Transverse colon (tissue), 3 donors: ENCODE results near the gene SH3RF3.

Source experiments
- POLR2A ChIP-seq: fragments of 450-650 bp; IDR thresholded peaks from one replicate; pipeline ENCODE4 v1.6.1; 2016; ENCODE audit warnings: antibody characterized with exemption, mild to moderate bottlenecking, moderate library complexity
- TF ChIP-seq, protein P1 (sequence below), 5 experiments: fragments of 200-600 bp in 3 of 5; fragments of 450-650 bp in 2 of 5; sonication (generic) in 3 of 5; IDR thresholded peaks; 1 replicate in 2 of 5; 2 replicates in 3 of 5; pipeline ENCODE4 v1.5.1; 2016 to 2017; ENCODE audit warnings: antibody characterized with exemption in 5 of 5, inconsistent platforms in 3 of 5, mild to moderate bottlenecking in 2 of 5, moderate library complexity in 1 of 5

DNA sequence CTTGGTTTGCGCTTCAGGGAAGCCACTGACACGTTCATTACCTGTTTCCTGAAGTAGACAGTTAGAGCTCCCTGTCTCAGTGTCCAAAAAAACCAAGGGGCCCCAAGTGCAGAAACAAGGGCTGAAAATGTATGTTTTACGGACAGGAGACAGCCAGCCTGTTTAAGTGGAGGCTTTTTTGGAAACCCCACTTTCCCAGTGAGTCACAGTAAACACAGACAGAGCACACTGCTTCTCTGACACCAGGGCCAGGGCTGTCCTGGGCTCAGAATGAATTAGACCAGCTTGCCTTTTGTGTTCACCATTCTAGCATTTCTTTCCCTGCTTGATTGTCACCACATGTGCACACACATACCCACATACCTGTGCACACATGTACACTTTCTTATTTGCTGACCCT lies 128.6 kb downstream of the SH3RF3 start:
- TF ChIP-seq, protein P1, sequence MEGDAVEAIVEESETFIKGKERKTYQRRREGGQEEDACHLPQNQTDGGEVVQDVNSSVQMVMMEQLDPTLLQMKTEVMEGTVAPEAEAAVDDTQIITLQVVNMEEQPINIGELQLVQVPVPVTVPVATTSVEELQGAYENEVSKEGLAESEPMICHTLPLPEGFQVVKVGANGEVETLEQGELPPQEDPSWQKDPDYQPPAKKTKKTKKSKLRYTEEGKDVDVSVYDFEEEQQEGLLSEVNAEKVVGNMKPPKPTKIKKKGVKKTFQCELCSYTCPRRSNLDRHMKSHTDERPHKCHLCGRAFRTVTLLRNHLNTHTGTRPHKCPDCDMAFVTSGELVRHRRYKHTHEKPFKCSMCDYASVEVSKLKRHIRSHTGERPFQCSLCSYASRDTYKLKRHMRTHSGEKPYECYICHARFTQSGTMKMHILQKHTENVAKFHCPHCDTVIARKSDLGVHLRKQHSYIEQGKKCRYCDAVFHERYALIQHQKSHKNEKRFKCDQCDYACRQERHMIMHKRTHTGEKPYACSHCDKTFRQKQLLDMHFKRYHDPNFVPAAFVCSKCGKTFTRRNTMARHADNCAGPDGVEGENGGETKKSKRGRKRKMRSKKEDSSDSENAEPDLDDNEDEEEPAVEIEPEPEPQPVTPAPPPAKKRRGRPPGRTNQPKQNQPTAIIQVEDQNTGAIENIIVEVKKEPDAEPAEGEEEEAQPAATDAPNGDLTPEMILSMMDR (IDR thresholded peaks at IDR 0.05), result no peak
- no peak for TF ChIP-seq POLR2A
